ENCODE measurements around the gene WDR6. TPM values are rescaled to one million over a fixed set of nuclear protein-coding genes. Genes with fewer than 3 reads are reported as not detected.

WDR6 gene
- total and polyA plus RNA-seq, 9 of the 15 experiments (the other 6 are each of a cell fraction or from before 2014, with no cell fraction given) = 8.9 to 90.6 (median 44.7) TPM

GRCh38 chr3:49057268-49057667 is 50.1 kb downstream of the WDR6 start:
- peaks cover 3 to 8% of the 10 kb centered on the region in 2 experiments; a peak in 4 of 5 replicates for H3K4me1 ChIP-seq (replicated peaks in 1 of 2; ENCODE audit: control insufficient read depth in 2 of 2, insufficient read depth in 2 of 2, low read length in 2 of 2)
- 98% methylated on average over 6 of the region's 10 CpGs for WGBS (ENCODE audit: insufficient coverage, low coverage, missing lambda C conversion rate)
- H3K79me2 ChIP-seq (ENCODE audit: control insufficient read depth, insufficient read depth, low read length) = peaks cover 16% of the 10 kb centered on the region
- intact Hi-C loops (cut with micrococcal nuclease) = no loop called here
- H3K36me3 ChIP-seq (ENCODE audit: control insufficient read depth, insufficient read depth, low read length) = peaks cover 60% of the 10 kb centered on the region; the same call in 2 of the 3 replicates
- H4K20me1 ChIP-seq (replicated peaks; ENCODE audit: control insufficient read depth, insufficient read depth, low read length) = no peaks in the 10 kb centered on the region
- no peaks in the 10 kb centered on the region for H3K9me1 ChIP-seq (ENCODE audit: control insufficient read depth, insufficient read depth, low read length)
- BruUV-seq (replicated peaks) = TSS peak; percentile 32
- no peaks in the 10 kb centered on the region for H3K9me3 ChIP-seq (replicated peaks; ENCODE audit: control insufficient read depth, insufficient read depth, low read depth, low read length)
- no peak overlapping the region; a peak in 1 of 4 replicates for H3K9ac ChIP-seq (ENCODE audit: insufficient read depth in 1 of 2, low read depth in 2 of 2, low read length in 2 of 2)
- POLR2A ChIA-PET = interaction anchor here (1.2 kb wide), 1 partner anchor 36 kb away, joined by 5 read pairs; no protein-coding TSS in a partner anchor
- H3K4me2 ChIP-seq (ENCODE audit: insufficient read depth, low read length) = no peak overlapping the region
- no peak overlapping the region for H3K27ac ChIP-seq (ENCODE audit: extremely low read depth, low read depth, low read length)
- FAIRE-seq (no peak), DNase-seq (ENCODE audit: extremely low read depth in 1 of 4, low spot score in 3 of 4) (no peak), ATAC-seq (no peak)
- H3K4me3 ChIP-seq = no peak overlapping the region
- CTCF ChIA-PET (ENCODE audit: low intra/inter-chr PET ratio) = no interaction called here
- H3K27me3 ChIP-seq (ENCODE audit: control insufficient read depth in 2 of 2, insufficient read depth in 2 of 2, low read length in 2 of 2) = no peaks in the 10 kb centered on the region
- TF ChIP-seq ZNF184 (CRISPR knock-in tag; IDR thresholded peaks at IDR 0.05) = no peak
- no peak for TF ChIP-seq FIP1L1 (IDR thresholded peaks at IDR 0.05; ENCODE audit: low read depth, low read length, poor library complexity, severe bottlenecking)
- no peak for TF ChIP-seq STAG1 (CRISPR knock-in tag; IDR thresholded peaks at IDR 0.05; ENCODE audit: borderline replicate concordance)
- TF ChIP-seq, protein P1, sequence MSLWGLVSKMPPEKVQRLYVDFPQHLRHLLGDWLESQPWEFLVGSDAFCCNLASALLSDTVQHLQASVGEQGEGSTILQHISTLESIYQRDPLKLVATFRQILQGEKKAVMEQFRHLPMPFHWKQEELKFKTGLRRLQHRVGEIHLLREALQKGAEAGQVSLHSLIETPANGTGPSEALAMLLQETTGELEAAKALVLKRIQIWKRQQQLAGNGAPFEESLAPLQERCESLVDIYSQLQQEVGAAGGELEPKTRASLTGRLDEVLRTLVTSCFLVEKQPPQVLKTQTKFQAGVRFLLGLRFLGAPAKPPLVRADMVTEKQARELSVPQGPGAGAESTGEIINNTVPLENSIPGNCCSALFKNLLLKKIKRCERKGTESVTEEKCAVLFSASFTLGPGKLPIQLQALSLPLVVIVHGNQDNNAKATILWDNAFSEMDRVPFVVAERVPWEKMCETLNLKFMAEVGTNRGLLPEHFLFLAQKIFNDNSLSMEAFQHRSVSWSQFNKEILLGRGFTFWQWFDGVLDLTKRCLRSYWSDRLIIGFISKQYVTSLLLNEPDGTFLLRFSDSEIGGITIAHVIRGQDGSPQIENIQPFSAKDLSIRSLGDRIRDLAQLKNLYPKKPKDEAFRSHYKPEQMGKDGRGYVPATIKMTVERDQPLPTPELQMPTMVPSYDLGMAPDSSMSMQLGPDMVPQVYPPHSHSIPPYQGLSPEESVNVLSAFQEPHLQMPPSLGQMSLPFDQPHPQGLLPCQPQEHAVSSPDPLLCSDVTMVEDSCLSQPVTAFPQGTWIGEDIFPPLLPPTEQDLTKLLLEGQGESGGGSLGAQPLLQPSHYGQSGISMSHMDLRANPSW (CRISPR knock-in tag; IDR thresholded peaks at IDR 0.05) = no peak
- TF ChIP-seq ZNF57 (CRISPR knock-in tag; IDR thresholded peaks at IDR 0.05) = no peak
- TF ChIP-seq TCF3 (CRISPR knock-in tag; IDR thresholded peaks at IDR 0.05) = no peak
- TF ChIP-seq HNRNPUL1 (IDR thresholded peaks at IDR 0.05; ENCODE audit: low read length) = no peak
- no peak for TF ChIP-seq ZNF197 (CRISPR knock-in tag; IDR thresholded peaks at IDR 0.05; ENCODE audit: low read depth)
- no peak for TF ChIP-seq ZBTB7A (IDR thresholded peaks at IDR 0.05; ENCODE audit: borderline replicate concordance, control insufficient read depth, low read depth, low read length)
- no peak for TF ChIP-seq ZNF586 (CRISPR knock-in tag; conservative IDR thresholded peaks at IDR 0.05)
- H2AFZ ChIP-seq (ENCODE audit: low read depth, low read length) = no peak overlapping the region
- in situ Hi-C loops (cut with MboI) = no loop called here
